ENCODE measurements around the gene CFAP45.

Gene CFAP45

DNA sequence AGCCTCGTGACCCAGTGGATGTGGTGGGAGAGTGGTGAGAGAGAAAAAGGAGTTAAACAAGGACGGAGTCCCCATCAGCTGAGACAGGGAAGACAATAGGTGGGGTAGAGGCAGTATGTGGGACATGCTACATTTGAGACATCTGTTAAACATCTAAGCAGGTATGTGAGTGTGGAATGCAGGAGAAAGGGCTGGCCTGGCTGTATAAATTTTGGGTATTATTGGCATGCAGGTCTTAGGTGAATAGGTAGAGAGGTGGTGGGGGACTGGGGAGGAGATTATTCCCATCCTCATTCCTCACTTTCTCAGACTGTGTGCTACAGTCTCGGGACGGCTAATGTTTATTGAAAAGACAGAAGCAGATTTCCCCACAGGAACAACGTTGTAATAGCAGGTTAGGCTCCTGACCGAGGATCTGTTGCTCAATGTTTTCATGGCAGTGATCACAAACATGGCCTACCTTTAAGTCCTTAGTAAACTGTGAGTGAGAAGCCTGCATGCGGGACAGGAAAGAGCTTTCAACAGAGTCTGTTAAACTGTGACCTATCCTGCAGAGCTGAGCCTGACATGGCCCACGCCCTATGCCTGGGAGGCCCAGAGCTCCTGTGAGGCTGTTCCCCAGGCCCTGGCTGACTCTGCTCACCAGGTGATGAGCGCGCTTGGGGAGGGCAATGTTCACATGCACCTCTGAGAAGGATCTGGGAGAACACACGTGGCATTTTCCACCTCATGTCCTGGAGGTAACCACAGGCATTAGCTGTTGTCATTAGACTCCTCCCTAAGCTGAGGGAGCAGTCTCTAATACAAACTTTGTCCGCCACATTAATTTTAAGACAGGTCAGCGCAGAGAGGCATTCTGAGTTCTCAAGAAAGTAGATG is 54.0 kb downstream of the CFAP45 start:
- no peak for DNase-seq

- no peak for DNase-seq
Observed at GRCh38 chr1:159843459-159843858, 56.5 kb downstream of the CFAP45 start.

DNA sequence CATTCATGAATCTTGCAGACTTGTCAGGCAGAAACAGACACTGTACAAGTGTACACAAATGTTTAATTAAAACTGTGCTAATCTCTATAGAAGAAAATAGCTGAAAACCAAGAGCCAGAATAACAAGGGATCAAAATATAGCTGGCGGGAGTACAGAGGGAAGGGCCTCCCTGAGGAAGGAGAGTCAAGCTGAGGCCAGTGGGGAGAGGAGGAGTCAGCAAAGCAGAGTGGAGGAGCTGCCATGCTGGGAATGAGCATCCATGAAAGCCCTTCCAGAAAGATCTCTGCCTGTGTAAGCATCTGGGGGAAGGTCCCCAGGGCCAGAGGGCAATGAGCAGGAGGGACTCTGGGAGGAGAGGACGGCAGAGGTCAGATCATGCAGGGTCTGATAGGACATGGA is 58.2 kb downstream of the CFAP45 start:
- no peak for DNase-seq

- DNase-seq: no peak
Observed at GRCh38 chr1:159839116-159839849, 60.7 kb downstream of the CFAP45 start.

- DNase-seq: no peak
Observed at GRCh38 chr1:159838715-159839114, 61.2 kb downstream of the CFAP45 start.

DNA sequence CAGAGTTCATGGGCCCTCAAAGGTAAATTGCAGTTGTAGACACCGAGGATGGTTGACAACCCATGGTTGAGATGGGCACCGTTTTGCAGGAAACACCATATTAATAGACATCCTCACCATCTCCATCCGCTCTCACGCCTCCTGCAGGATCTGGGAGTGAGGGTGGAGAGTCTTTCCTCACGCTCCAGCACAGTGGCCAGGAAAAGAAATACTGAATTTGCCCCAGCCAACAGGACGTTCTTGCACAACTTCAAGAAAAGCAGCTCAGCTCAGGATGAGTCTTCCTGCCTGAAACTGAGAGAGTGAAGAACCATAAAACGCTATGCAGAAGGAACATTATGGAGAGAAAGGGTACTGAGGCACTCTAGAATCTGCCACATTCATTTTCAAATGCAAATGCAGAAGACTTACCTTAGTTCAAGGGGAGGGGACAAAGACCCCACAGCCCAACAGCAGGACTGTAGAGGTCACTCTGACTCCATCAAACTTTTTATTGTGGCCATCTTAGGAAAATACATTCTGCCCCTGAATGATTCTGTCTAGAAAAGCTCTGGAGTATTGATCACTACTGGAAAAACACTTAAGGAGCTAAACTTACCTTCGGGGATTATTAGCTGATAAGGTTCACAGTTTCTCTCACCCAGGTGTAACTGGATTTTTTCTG is 64.0 kb downstream of the CFAP45 start:
- DNase-seq: peak; percentile 8

DNA sequence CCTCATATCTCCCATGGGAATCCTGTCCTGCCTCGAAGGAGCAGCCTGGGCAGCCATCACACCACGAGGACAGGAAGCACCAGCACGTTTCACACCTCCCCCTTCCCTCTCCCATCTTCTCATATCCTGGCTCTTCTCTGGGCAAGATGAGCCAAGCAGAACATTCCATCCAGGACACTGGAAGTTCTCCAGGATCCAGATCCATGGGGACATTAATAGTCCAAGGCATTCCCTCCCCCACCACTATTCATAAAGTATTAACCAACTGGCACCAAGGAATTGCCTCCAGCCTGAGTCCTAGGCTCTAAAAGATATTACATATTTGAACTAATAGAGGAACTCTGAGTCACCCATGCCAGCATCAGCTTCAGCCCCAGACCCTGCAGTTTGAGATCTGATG is 64.6 kb downstream of the CFAP45 start:
- DNase-seq: no peak

- no peak for DNase-seq
Observed at GRCh38 chr1:159832309-159832708, 67.7 kb downstream of the CFAP45 start.

GRCh38 chr1:159831412-159832141 is 68.4 kb downstream of the CFAP45 start:
- DNase-seq: peak; percentile 21

DNA sequence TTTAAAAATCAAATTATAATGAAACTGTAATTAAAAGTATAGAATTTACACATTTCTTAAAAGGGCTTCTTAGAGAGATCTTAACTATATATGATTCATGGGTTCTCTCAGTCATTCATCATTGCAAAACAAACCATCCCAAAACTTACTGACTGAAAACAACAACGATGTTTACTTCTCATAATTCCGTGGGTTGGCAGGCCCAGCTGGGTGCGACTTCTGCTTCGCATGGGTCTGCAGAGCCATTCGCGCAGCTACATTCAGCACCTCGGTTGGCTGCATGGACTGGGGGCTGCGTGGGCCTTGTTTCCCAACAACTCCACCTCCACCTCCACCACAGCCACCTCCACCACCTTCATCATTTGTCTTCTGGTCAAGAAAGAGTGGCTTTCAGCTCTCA is 69.2 kb downstream of the CFAP45 start:
- DNase-seq: no peak

GRCh38 chr1:159829822-159830465 is 70.0 kb downstream of the CFAP45 start:
- DNase-seq: no peak

- no peak for DNase-seq
Observed at GRCh38 chr1:159829273-159829634, 70.7 kb downstream of the CFAP45 start.

DNA sequence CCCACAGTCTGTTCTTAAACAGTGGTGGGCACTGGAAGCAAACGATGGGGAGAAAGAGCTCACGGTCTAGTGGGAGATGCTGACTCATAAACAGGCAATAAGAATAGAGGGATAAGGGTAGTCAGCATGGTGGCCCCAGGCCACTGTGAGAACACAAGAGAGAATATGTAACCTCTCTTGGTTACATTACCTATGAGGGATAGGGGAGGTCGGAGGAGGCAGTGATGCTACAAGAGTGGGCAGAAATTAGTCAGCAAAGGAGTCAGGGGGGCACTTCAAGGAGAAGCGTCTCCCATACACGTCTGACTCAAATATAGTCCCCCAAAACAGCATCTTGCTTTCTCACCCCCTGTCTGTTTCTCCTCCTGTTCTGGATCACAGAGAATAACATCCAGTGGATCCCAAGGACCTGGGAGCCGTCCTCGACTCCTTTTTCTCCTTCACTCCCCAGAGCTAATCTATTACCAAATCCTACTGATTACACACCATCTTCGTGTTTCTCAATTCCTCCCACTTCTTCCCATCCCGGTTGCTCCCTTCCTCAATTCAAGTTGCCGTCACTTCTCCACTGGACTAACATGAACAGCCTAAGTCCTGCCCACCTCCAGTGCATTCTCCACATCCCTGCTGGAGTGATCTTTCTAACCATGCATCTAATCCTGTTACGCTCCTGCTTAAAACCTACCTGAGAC is 71.2 kb downstream of the CFAP45 start:
- no peak for DNase-seq

GRCh38 chr1:159828176-159828575 is 71.8 kb downstream of the CFAP45 start:
- no peak for DNase-seq

DNA sequence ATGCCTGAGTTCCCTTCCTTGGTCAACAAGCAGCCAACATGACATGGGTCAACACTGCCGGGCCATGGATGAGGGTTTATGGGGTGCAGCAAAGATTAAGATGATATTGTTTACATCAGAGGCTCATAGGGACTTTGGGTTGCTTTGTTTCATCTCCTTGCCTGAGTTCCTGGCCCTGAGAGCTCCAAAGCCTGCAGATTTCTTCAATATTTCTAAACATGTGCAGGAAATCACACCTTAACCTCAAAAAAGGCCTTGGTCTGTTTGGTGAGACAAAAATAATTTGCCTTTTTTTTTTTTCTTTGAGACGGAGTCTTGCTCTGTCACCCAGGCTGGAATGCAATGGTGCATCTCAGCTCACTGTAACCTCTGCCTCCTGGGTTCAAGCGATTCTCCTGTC is 72.4 kb downstream of the CFAP45 start:
- DNase-seq: no peak

GRCh38 chr1:159827102-159827490 is 72.9 kb downstream of the CFAP45 start:
- DNase-seq: no peak

DNA sequence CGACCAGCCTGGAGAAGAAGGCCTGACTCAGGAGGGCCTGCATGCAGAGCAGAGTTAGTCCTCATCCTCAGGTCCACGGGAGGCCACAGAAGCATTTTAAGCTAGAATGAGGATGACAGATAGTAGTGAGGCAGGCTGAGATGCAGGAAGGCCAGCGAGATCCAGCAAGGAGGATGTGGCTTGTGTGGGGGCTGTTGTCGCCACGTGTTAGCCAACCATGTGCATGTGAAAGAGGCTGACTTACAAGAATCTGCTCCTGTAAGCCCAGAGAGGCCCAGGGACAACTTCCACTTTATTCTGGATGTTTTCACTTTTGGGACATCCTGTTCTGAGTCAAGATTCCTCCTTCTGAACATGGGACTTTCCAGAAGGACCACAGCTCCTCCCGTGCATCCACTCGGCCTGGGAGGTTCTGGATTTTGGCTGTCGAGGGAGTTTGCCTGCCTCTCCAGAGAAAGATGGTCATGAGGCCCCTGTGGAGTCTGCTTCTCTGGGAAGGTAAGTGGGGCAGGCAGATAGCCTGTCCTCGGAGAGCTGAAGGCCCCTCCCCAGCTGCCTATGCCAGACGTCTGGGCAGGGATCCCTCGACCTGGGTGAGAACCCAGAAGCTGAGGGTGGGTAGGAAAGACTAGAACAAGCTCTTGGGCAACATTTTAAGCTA is 73.4 kb downstream of the CFAP45 start, which contains the start of gene SLAMF8:
Gene SLAMF8, plus strand, starts transcription at position 433 of the 661 bp plus-strand sequence. Its CDS starts 26 bp downstream, at position 459.
- DNase-seq: no peak

- no peak for DNase-seq
Observed at GRCh38 chr1:159825564-159825963, 74.4 kb downstream of the CFAP45 start.

- DNase-seq: no peak
Observed at GRCh38 chr1:159823406-159823805, 76.6 kb downstream of the CFAP45 start.

All from NCI-H1092 treated with DMSO at 0.1 percent for 48 hours (cell line).